Uterus (tissue), 2 donors: Measurements from ENCODE around the gene PHAF1.

Experiments used
- POLR2A ChIP-seq, 2 donors: fragments of 450-650 bp; IDR thresholded peaks; one replicate each; pipeline ENCODE4 v1.6.1; 2016; ENCODE audit warnings: antibody characterized with exemption in 2 of 2, mild to moderate bottlenecking in 1 of 2, moderate library complexity in 1 of 2
- TF ChIP-seq, protein P1 (sequence below), 4 experiments: fragments of 200-600 bp in 2 of 4; fragments of 450-650 bp in 2 of 4; sonication (generic) in 2 of 4; IDR thresholded peaks; one replicate each; pipeline ENCODE4 v1.5.1; 2016 to 2019; ENCODE audit warnings: antibody characterized with exemption in 4 of 4, mild to moderate bottlenecking in 2 of 4, moderate library complexity in 1 of 4

DNA sequence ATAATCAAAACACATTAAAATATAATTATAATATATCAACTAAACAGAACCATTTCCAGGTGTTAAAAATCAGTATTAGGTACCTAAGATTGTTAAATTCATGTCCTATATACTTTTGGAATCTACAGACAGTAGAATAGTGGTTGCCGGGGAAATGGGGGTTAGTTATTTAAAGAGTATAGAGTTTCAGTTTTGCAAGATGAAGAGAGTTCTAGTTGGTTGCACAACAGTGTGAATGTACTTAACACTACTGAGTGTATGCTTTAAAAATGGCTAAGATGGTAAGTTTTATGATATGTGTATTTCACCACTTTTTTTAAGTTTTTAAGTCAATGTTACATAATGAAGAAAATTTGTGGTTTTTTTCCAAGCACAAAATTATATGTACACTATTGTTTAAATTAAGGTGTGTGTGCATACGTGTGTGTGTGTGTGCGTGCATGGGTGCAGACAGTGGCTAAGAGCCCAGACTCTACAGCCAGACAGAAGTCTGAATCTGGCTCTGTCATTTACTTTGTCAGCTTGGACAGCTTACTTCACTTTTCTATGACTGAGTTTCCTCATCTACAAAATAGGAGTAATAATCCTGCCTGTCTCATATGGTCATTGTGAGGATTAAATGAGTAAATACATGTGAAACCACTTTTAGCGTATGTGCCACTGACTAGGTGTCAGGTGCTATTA, 25.3 kb upstream of the PHAF1 start:
- TF ChIP-seq POLR2A (IDR thresholded peaks at IDR 0.05), result no peak
- TF ChIP-seq, protein P1, sequence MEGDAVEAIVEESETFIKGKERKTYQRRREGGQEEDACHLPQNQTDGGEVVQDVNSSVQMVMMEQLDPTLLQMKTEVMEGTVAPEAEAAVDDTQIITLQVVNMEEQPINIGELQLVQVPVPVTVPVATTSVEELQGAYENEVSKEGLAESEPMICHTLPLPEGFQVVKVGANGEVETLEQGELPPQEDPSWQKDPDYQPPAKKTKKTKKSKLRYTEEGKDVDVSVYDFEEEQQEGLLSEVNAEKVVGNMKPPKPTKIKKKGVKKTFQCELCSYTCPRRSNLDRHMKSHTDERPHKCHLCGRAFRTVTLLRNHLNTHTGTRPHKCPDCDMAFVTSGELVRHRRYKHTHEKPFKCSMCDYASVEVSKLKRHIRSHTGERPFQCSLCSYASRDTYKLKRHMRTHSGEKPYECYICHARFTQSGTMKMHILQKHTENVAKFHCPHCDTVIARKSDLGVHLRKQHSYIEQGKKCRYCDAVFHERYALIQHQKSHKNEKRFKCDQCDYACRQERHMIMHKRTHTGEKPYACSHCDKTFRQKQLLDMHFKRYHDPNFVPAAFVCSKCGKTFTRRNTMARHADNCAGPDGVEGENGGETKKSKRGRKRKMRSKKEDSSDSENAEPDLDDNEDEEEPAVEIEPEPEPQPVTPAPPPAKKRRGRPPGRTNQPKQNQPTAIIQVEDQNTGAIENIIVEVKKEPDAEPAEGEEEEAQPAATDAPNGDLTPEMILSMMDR (IDR thresholded peaks at IDR 0.05), result no peak
